SU-DHL-6 (cell line): ENCODE measurements around the gene SYNGR2.
A peak's percentile ranks its signal among the peaks of the same experiment; 100 is the strongest.

Experiments
- H2AFZ ChIP-seq: fragments of 200-600 bp; sonication (generic); 2 replicates; pipeline ENCODE4 v1.6.1; 2014; ENCODE audit warnings: low read depth, mild to moderate bottlenecking, moderate library complexity, mixed read lengths, antibody characterized with exemption, low read length; ENCODE audit not compliant: severe bottlenecking
- H3F3A ChIP-seq: fragments of 200-600 bp; shearing (Covaris generic); 2 replicates; pipeline ENCODE4 v1.6.0; 2016; ENCODE audit warnings: antibody characterized with exemption, mild to moderate bottlenecking; ENCODE audit not compliant: insufficient read depth
- H3K27ac ChIP-seq: fragments of 200-600 bp; sonication (generic); 2 replicates; pipeline ENCODE4 v1.5.1; 2016; ENCODE audit warnings: low read depth, mild to moderate bottlenecking, low read length, moderate library complexity, mixed read lengths
- H3K27me3 ChIP-seq: fragments of 200-600 bp; sonication (generic), shearing (Covaris generic); 2 replicates; pipeline ENCODE4 v1.6.0; 2014; ENCODE audit warnings: mild to moderate bottlenecking, low read length
- H3K36me3 ChIP-seq: fragments of 200-600 bp; sonication (generic); 2 replicates; pipeline ENCODE4 v1.6.1; 2014; ENCODE audit warnings: mild to moderate bottlenecking, low read length, mixed read lengths
- H3K4me2 ChIP-seq: fragments of 300-600, 200-600 bp; shearing (Covaris generic), sonication (generic); 2 replicates; pipeline ENCODE4 v1.6.0; 2014; ENCODE audit warnings: low read length, low read depth, mild to moderate bottlenecking; ENCODE audit not compliant: poor library complexity, severe bottlenecking
- H3K4me3 ChIP-seq: fragments of 200-600 bp; sonication (generic); 2 replicates; pipeline ENCODE4 v1.5.1; 2014; ENCODE audit warnings: antibody characterized with exemption, low read length, mild to moderate bottlenecking, mixed read lengths; ENCODE audit not compliant: insufficient read depth, poor library complexity, severe bottlenecking
- H3K79me2 ChIP-seq: fragments of 200-600 bp; sonication (generic); 2 replicates; pipeline ENCODE4 v1.6.1; 2014; ENCODE audit warnings: mild to moderate bottlenecking, low read length, moderate library complexity; ENCODE audit not compliant: insufficient read depth
- H3K9ac ChIP-seq: fragments of 200-600 bp; sonication (generic); 2 replicates; pipeline ENCODE4 v1.7.0; 2014; ENCODE audit warnings: mild to moderate bottlenecking, low read length
- H3K9me2 ChIP-seq: fragments of 200-600 bp; sonication (generic); replicated peaks from 2 replicates; pipeline ENCODE4 v1.6.1; 2014; ENCODE audit warnings: low read length; ENCODE audit not compliant: insufficient read depth
- H3K9me3 ChIP-seq: fragments of 200-600 bp; sonication (generic); 2 replicates; pipeline ENCODE4 v1.6.1; 2014; ENCODE audit warnings: low read length, mixed read lengths; ENCODE audit not compliant: insufficient read depth
- H4K20me1 ChIP-seq: fragments of 200-600 bp; sonication (generic); 2 replicates; pipeline ENCODE4 v1.6.1; 2014; ENCODE audit warnings: low read depth, mild to moderate bottlenecking, antibody characterized with exemption, low read length, moderate library complexity, mixed read lengths
- EZH2phosphoT487 ChIP-seq: fragments of 200-600 bp; sonication (generic), shearing (Covaris generic); conservative IDR thresholded peaks from 2 replicates; pipeline ENCODE4 v1.6.1; 2018; ENCODE audit warnings: mild to moderate bottlenecking, antibody characterized with exemption, low read length, moderate library complexity, mixed read lengths
- TF ChIP-seq, protein P1 (sequence below): fragments of 200-600 bp; sonication (generic); IDR thresholded peaks from one replicate; pipeline ENCODE4 v1.5.1; 2017; ENCODE audit warnings: antibody characterized with exemption, mild to moderate bottlenecking, low read length, moderate library complexity; ENCODE audit not compliant: insufficient read depth, poor library complexity, severe bottlenecking

The SYNGR2 gene

DNA sequence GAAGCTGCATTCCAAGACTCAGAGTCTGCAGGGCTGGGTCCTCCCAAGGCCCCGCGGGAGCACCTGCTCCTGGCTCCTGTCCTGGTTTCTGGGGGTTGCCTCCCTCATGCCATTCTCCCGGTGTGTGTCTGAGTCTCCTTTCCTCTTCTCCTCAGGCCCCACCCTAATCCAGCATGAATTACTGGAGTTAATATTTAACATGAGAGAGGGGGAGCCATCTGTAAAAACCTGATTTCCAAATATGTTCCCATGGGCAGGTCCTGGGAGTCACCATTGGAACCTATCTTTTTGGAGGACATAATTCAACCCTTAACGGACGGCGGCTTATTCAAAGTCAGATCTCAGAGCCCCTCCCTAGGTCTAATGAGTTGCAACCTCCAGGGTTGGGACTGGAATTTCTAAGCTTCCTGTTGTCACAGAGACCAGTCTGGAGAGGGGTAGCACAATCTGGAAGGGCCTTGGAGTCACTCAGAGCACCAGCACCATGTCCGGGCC is 16.8 kb upstream of the SYNGR2 start:
- H4K20me1 ChIP-seq = no peaks in the 10 kb centered on the region
- H3K4me2 ChIP-seq = peak overlapping the region; percentile 60
- no peaks in the 10 kb centered on the region for H3K36me3 ChIP-seq
- no peaks in the 10 kb centered on the region for H3K9me3 ChIP-seq
- H3K9ac ChIP-seq = peak overlapping the region; percentile 47
- H3K79me2 ChIP-seq = no peaks in the 10 kb centered on the region
- peak overlapping the region; percentile 5 for H2AFZ ChIP-seq
- H3K27me3 ChIP-seq = no peaks in the 10 kb centered on the region
- TF ChIP-seq, protein P1, sequence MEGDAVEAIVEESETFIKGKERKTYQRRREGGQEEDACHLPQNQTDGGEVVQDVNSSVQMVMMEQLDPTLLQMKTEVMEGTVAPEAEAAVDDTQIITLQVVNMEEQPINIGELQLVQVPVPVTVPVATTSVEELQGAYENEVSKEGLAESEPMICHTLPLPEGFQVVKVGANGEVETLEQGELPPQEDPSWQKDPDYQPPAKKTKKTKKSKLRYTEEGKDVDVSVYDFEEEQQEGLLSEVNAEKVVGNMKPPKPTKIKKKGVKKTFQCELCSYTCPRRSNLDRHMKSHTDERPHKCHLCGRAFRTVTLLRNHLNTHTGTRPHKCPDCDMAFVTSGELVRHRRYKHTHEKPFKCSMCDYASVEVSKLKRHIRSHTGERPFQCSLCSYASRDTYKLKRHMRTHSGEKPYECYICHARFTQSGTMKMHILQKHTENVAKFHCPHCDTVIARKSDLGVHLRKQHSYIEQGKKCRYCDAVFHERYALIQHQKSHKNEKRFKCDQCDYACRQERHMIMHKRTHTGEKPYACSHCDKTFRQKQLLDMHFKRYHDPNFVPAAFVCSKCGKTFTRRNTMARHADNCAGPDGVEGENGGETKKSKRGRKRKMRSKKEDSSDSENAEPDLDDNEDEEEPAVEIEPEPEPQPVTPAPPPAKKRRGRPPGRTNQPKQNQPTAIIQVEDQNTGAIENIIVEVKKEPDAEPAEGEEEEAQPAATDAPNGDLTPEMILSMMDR = no peak
- no peak for TF ChIP-seq EZH2phosphoT487
- peak overlapping the region; percentile 96 for H3K27ac ChIP-seq
- no peak overlapping the region for H3K4me3 ChIP-seq
- no peaks in the 10 kb centered on the region for H3K9me2 ChIP-seq
- peaks cover 82% of the 10 kb centered on the region for H3F3A ChIP-seq

- H3K79me2 ChIP-seq = no peaks in the 10 kb centered on the region
- H3F3A ChIP-seq = peaks cover 62% of the 10 kb centered on the region
- no peaks in the 10 kb centered on the region for H3K27me3 ChIP-seq
- no peaks in the 10 kb centered on the region for H3K9me2 ChIP-seq
- no peaks in the 10 kb centered on the region for H3K9me3 ChIP-seq
- H3K9ac ChIP-seq = peak overlapping the region; percentile 59
- peak overlapping the region; percentile 96 for H3K27ac ChIP-seq
- no peak overlapping the region for H3K4me3 ChIP-seq
- TF ChIP-seq EZH2phosphoT487 = no peak
- TF ChIP-seq, protein P1 = no peak
- H4K20me1 ChIP-seq = no peaks in the 10 kb centered on the region
- H3K4me2 ChIP-seq = peak overlapping the region; percentile 60
- H3K36me3 ChIP-seq = no peaks in the 10 kb centered on the region
- no peak overlapping the region for H2AFZ ChIP-seq
These were observed 13.2 kb upstream of the SYNGR2 start for GRCh38 chr17:78154903-78155811.

GRCh38 chr17:78159575-78160158 is 8.7 kb upstream of the SYNGR2 start:
- no peak for TF ChIP-seq EZH2phosphoT487
- TF ChIP-seq, protein P1 = no peak
- no peaks in the 10 kb centered on the region for H3K9me2 ChIP-seq
- H3K27ac ChIP-seq = peak overlapping the region; percentile 13; the same call in 1 of the 2 replicates
- H3K79me2 ChIP-seq = no peaks in the 10 kb centered on the region
- H3K36me3 ChIP-seq = no peaks in the 10 kb centered on the region
- no peaks in the 10 kb centered on the region for H3K9me3 ChIP-seq
- H3K27me3 ChIP-seq = no peaks in the 10 kb centered on the region
- peak overlapping the region; percentile 1 for H3K4me2 ChIP-seq
- H3K9ac ChIP-seq = no peak overlapping the region
- H2AFZ ChIP-seq = no peak overlapping the region
- H3F3A ChIP-seq = peaks cover 20% of the 10 kb centered on the region
- H3K4me3 ChIP-seq = no peak overlapping the region
- H4K20me1 ChIP-seq = no peaks in the 10 kb centered on the region
